ENCODE results near the gene ARHGAP44. TPM values are rescaled to one million over a fixed set of nuclear protein-coding genes. Genes with fewer than 3 reads are reported as not detected.

Gene ARHGAP44
- polyA plus RNA-seq, 4 donors = 2.3 to 12.3 (median 6.9) TPM

DNA sequence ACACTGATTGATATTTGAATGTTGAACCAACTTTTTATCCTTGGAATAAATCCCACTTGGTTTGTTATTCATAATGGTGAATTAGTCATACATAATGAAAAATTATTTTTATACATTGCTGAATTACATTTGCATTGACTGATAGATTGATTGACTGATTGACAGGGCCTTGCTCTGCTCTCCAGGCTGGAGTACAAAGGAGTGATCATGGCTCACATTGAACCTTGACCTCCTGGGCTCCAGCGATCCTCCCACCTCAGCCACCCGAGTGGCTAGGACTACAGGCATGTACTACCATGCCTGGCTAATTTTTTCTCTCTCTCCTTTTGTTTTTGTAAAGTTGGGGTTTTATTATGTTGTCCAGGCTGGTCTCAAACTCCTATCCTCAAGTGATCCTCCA is 97.8 kb downstream of the ARHGAP44 start:
- Histone ChIP-seq H3K27me3 (ENCODE audit: control insufficient read depth in 3 of 3, insufficient read depth in 3 of 3, low read length in 3 of 3) (no peaks in the 10 kb centered on the region), H3K4me1 (ENCODE audit: control insufficient read depth in 3 of 3, insufficient read depth in 2 of 3, low read depth in 1 of 3, low read length in 2 of 3) (no peaks in the 10 kb centered on the region), H3K4me3 (ENCODE audit: low read depth in 1 of 3, low read length in 3 of 3) (no peak overlapping the region), H3K27ac (ENCODE audit: low read depth in 1 of 3, low read length in 2 of 3) (no peak overlapping the region), H3K36me3 (ENCODE audit: control insufficient read depth in 3 of 3, insufficient read depth in 2 of 3, low read depth in 1 of 3, low read length in 3 of 3) (no peaks in the 10 kb centered on the region), H3K9me3 (ENCODE audit: control insufficient read depth in 2 of 2, insufficient read depth in 1 of 2, low read depth in 1 of 2, low read length in 1 of 2) (no peaks in the 10 kb centered on the region)
- DNase-seq (no peak), FAIRE-seq (no peak)
- 83 to 89% (median 88%) methylated on average over 2 of the region's 2 CpGs for whole genome bisulfite sequencing, 3 donors

DNA sequence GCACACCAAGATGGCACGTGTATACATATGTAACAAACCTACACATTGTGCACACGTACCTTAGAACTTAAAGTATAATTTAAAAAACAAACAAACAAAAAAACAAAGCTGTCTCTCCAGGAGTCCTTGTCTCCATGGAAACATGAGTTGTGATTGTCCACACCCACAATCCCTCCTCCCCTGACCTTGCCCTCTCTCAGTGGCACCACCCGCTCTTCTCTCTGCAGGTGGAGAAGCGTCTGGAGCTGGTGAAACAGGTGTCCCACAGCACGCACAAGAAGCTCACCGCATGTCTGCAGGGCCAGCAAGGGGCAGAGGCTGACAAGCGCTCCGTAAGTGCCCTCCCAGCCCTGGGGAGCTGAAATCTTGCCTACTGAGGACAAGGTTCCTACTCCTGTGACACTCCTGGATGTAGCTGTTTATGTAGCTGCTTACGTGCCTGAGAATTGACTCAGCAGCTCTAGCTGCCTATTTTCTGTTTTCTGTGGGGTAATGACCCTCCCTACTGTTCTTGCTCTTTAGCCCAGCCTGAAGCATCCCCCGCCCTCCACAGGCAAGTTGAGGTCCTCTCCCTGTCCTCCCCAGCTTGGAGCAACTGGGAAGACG is 107.0 kb downstream of the ARHGAP44 start:
- Histone ChIP-seq H3K27me3 (ENCODE audit: control insufficient read depth in 3 of 3, insufficient read depth in 3 of 3, low read length in 3 of 3) (no peaks in the 10 kb centered on the region), H3K9me3 (ENCODE audit: control insufficient read depth in 2 of 2, insufficient read depth in 1 of 2, low read depth in 1 of 2, low read length in 1 of 2) (peaks cover 0 to 15% of the 10 kb centered on the region in 2 donors), H3K4me3 (ENCODE audit: low read depth in 1 of 3, low read length in 3 of 3) (no peak overlapping the region), H3K27ac (ENCODE audit: low read depth in 1 of 3, low read length in 2 of 3) (no peak overlapping the region), H3K4me1 (ENCODE audit: control insufficient read depth in 3 of 3, insufficient read depth in 2 of 3, low read depth in 1 of 3, low read length in 2 of 3) (no peaks in the 10 kb centered on the region), H3K36me3 (ENCODE audit: control insufficient read depth in 3 of 3, insufficient read depth in 2 of 3, low read depth in 1 of 3, low read length in 3 of 3) (no peaks in the 10 kb centered on the region)
- DNase-seq (no peak), FAIRE-seq (no peak)
- WGBS, 3 donors = 85 to 91% (median 89%) methylated on average over 11 of the region's 11 CpGs

DNA sequence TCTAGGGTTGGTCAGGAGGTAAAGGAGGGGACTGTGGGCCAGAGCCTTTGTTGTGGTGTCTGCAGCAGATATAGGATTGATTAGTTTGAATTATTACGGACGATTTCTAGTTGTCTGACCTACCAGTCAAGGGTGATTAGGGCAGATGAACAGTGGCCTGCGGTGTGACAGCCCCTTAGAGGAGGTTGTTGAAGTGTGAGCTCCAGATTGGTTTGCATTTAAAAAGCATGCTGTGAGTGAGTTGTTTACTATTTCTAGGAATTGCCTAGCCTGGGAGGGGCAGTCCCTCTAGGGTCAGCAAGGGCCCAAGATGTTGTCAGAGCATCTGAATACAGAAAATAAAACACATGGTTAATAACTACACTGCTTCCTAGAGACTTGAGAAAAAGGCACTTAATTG is 108.8 kb downstream of the ARHGAP44 start:
- Histone ChIP-seq H3K36me3 (ENCODE audit: control insufficient read depth in 3 of 3, insufficient read depth in 2 of 3, low read depth in 1 of 3, low read length in 3 of 3) (no peaks in the 10 kb centered on the region), H3K4me3 (ENCODE audit: low read depth in 1 of 3, low read length in 3 of 3) (no peak overlapping the region), H3K9me3 (ENCODE audit: control insufficient read depth in 2 of 2, insufficient read depth in 1 of 2, low read depth in 1 of 2, low read length in 1 of 2) (peaks cover 0 to 12% of the 10 kb centered on the region in 2 donors), H3K4me1 (ENCODE audit: control insufficient read depth in 3 of 3, insufficient read depth in 2 of 3, low read depth in 1 of 3, low read length in 2 of 3) (no peaks in the 10 kb centered on the region), H3K27ac (ENCODE audit: low read depth in 1 of 3, low read length in 2 of 3) (no peak overlapping the region), H3K27me3 (ENCODE audit: control insufficient read depth in 3 of 3, insufficient read depth in 3 of 3, low read length in 3 of 3) (no peaks in the 10 kb centered on the region)
- DNase-seq (no peak), FAIRE-seq (no peak)
- WGBS, 3 donors = 74 to 95% (median 90%) methylated on average over 3 of the region's 3 CpGs

GRCh38 chr17:12899604-12900003 is 110.3 kb downstream of the ARHGAP44 start:
- no peaks in the 10 kb centered on the region for H3K27me3 ChIP-seq (ENCODE audit: control insufficient read depth in 3 of 3, insufficient read depth in 3 of 3, low read length in 3 of 3)
- WGBS, 3 donors = 65 to 78% (median 66%) methylated on average over 4 of the region's 4 CpGs
- DNase-seq = no peak
- H3K4me3 ChIP-seq (ENCODE audit: low read depth in 1 of 3, low read length in 3 of 3) = no peak overlapping the region
- H3K9me3 ChIP-seq (ENCODE audit: control insufficient read depth in 2 of 2, insufficient read depth in 1 of 2, low read depth in 1 of 2, low read length in 1 of 2) = peaks cover 0 to 8% of the 10 kb centered on the region in 2 donors
- H3K27ac ChIP-seq (ENCODE audit: low read depth in 1 of 3, low read length in 2 of 3) = no peak overlapping the region
- H3K36me3 ChIP-seq (ENCODE audit: control insufficient read depth in 3 of 3, insufficient read depth in 2 of 3, low read depth in 1 of 3, low read length in 3 of 3) = no peaks in the 10 kb centered on the region
- no peak for FAIRE-seq
- no peaks in the 10 kb centered on the region for H3K4me1 ChIP-seq (ENCODE audit: control insufficient read depth in 3 of 3, insufficient read depth in 2 of 3, low read depth in 1 of 3, low read length in 2 of 3)

DNA sequence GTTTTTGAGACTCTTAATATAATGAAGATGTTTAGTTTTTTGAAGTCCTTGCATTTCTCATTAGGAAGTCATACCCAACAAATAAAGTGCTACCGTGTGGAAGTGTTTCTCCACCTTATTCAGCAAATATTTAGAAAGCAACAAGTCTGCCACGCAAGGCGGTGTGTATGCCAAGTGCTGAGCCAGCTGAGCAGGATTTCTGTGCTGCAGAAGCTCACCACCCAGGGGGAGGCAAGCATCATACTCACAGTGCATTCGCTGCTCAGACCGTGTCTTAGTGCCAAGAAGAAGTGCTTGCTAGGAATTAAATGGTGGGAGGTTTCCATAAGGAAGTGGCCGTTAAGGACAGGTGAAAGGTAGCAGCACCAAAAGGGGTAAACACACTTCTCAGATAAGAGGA is 111.2 kb downstream of the ARHGAP44 start:
- Histone ChIP-seq H3K4me1 (ENCODE audit: control insufficient read depth in 3 of 3, insufficient read depth in 2 of 3, low read depth in 1 of 3, low read length in 2 of 3) (no peaks in the 10 kb centered on the region), H3K27me3 (ENCODE audit: control insufficient read depth in 3 of 3, insufficient read depth in 3 of 3, low read length in 3 of 3) (no peaks in the 10 kb centered on the region), H3K36me3 (ENCODE audit: control insufficient read depth in 3 of 3, insufficient read depth in 2 of 3, low read depth in 1 of 3, low read length in 3 of 3) (no peaks in the 10 kb centered on the region), H3K27ac (ENCODE audit: low read depth in 1 of 3, low read length in 2 of 3) (no peak overlapping the region), H3K9me3 (ENCODE audit: control insufficient read depth in 2 of 2, insufficient read depth in 1 of 2, low read depth in 1 of 2, low read length in 1 of 2) (peaks cover 0 to 8% of the 10 kb centered on the region in 2 donors), H3K4me3 (ENCODE audit: low read depth in 1 of 3, low read length in 3 of 3) (no peak overlapping the region)
- DNase-seq (no peak), FAIRE-seq (no peak)
- whole genome bisulfite sequencing, 3 donors = 89 to 92% (median 91%) methylated on average over 6 of the region's 6 CpGs

DNA sequence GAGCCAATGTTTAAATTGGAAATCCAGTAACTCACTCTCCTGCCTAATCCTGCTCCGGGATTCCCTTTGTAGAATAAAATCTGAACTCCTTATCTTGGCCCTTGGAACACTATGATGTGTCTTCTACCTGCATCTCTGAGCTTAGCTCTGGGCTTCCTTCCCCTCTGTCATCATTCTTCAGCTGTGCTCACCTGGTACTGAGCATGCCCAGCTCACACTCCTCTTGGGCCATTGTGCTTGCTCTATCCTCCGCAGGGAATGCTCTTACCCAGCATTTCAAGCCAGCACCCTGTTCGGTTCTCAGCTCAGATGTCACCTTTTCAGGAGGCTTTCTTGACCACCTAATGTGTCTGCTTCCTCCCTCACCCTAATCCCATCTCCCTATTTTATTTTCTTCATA is 112.7 kb downstream of the ARHGAP44 start:
- FAIRE-seq = no peak
- Histone ChIP-seq H3K4me1 (ENCODE audit: control insufficient read depth in 3 of 3, insufficient read depth in 2 of 3, low read depth in 1 of 3, low read length in 2 of 3) (no peaks in the 10 kb centered on the region), H3K36me3 (ENCODE audit: control insufficient read depth in 3 of 3, insufficient read depth in 2 of 3, low read depth in 1 of 3, low read length in 3 of 3) (no peaks in the 10 kb centered on the region), H3K27ac (ENCODE audit: low read depth in 1 of 3, low read length in 2 of 3) (no peak overlapping the region), H3K9me3 (ENCODE audit: control insufficient read depth in 2 of 2, insufficient read depth in 1 of 2, low read depth in 1 of 2, low read length in 1 of 2) (peaks cover 0 to 8% of the 10 kb centered on the region in 2 donors), H3K27me3 (ENCODE audit: control insufficient read depth in 3 of 3, insufficient read depth in 3 of 3, low read length in 3 of 3) (no peaks in the 10 kb centered on the region), H3K4me3 (ENCODE audit: low read depth in 1 of 3, low read length in 3 of 3) (no peak overlapping the region)
- WGBS, 3 donors = 83 to 87% (median 84%) methylated on average over 3 of the region's 3 CpGs
- no peak for DNase-seq

DNA sequence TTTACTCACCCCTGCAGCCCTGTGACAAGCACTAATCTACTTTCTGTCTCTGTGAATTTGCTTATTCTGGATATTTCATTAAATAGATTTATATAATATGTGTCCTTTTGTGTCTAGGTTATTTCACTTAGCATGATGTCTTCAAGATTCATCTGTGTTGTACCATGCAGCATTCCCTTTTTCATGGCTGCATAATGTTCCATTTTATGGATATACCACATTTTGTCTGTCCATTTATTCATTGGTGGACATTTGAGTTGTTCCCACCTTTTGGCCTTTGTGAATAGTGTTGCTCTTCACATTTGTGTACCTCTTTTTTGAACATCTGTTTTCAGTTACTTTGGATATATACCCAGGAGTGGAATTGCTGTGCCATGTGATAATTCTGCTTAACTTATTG is 118.2 kb downstream of the ARHGAP44 start:
- DNase-seq = no peak
- H3K4me3 ChIP-seq (ENCODE audit: low read depth in 1 of 3, low read length in 3 of 3) = no peak overlapping the region
- FAIRE-seq = no peak
- no peak overlapping the region for H3K27ac ChIP-seq (ENCODE audit: low read depth in 1 of 3, low read length in 2 of 3)
- no peaks in the 10 kb centered on the region for H3K4me1 ChIP-seq (ENCODE audit: control insufficient read depth in 3 of 3, insufficient read depth in 2 of 3, low read depth in 1 of 3, low read length in 2 of 3)
- H3K27me3 ChIP-seq (ENCODE audit: control insufficient read depth in 3 of 3, insufficient read depth in 3 of 3, low read length in 3 of 3) = no peaks in the 10 kb centered on the region
- no peaks in the 10 kb centered on the region for H3K9me3 ChIP-seq (ENCODE audit: control insufficient read depth in 2 of 2, insufficient read depth in 1 of 2, low read depth in 1 of 2, low read length in 1 of 2)
- H3K36me3 ChIP-seq (ENCODE audit: control insufficient read depth in 3 of 3, insufficient read depth in 2 of 3, low read depth in 1 of 3, low read length in 3 of 3) = no peaks in the 10 kb centered on the region

DNA sequence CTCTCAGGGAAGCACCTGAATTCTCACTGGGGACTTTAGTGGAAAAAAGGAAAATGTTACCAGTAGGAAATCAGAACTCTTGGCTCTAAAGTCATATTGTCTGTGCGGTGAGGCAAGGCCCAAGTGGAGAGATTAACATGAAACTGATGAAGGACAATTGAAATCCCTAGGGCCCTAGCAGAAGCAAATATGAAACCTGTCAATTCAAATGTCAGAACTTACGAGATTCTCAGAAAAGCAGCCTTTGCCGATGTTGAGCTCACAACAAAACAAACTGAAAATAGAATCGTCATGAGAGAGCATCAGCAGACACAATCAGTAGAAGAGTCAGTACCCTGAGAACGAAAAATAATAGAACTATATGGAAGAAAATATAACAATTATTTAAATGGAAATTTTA is 119.7 kb downstream of the ARHGAP44 start:
- WGBS, 3 donors = 88 to 96% (median 92%) methylated on average over 5 of the region's 5 CpGs
- no peak for DNase-seq

DNA sequence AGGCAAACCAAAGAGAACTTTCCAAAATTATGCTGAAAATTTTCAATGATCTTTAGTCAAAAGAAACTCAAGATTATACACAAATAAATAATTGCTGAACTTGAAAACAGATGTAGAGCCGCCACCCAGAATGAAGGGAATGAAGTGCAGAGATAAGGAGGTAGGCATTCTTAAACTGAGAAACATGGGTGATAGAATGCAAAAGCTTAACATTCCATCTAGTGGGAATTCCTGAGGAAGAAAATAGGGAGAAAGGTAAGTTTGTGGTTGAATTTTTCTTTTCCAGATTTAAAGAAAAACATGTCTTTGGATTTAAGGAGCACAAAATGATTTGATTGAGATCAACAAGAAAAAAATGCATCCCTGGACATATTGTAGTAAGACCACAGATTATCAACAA is 120.2 kb downstream of the ARHGAP44 start:
- DNase-seq (no peak), FAIRE-seq (no peak)
- no peaks in the 10 kb centered on the region for H3K9me3 ChIP-seq (ENCODE audit: control insufficient read depth in 2 of 2, insufficient read depth in 1 of 2, low read depth in 1 of 2, low read length in 1 of 2)
- 89 to 92% (median 92%) methylated on average over 1 of the region's 1 CpG for WGBS, 3 donors
- no peak overlapping the region for H3K27ac ChIP-seq (ENCODE audit: low read depth in 1 of 3, low read length in 2 of 3)
- H3K4me3 ChIP-seq (ENCODE audit: low read depth in 1 of 3, low read length in 3 of 3) = no peak overlapping the region
- H3K36me3 ChIP-seq (ENCODE audit: control insufficient read depth in 3 of 3, insufficient read depth in 2 of 3, low read depth in 1 of 3, low read length in 3 of 3) = no peaks in the 10 kb centered on the region
- H3K27me3 ChIP-seq (ENCODE audit: control insufficient read depth in 3 of 3, insufficient read depth in 3 of 3, low read length in 3 of 3) = no peaks in the 10 kb centered on the region
- no peaks in the 10 kb centered on the region for H3K4me1 ChIP-seq (ENCODE audit: control insufficient read depth in 3 of 3, insufficient read depth in 2 of 3, low read depth in 1 of 3, low read length in 2 of 3)

More for the DNA sequence above, 119.7 kb downstream of the ARHGAP44 start:
- no peak overlapping the region for H3K4me3 ChIP-seq (ENCODE audit: low read depth in 1 of 3, low read length in 3 of 3)
- H3K27me3 ChIP-seq (ENCODE audit: control insufficient read depth in 3 of 3, insufficient read depth in 3 of 3, low read length in 3 of 3) = no peaks in the 10 kb centered on the region
- no peak overlapping the region for H3K27ac ChIP-seq (ENCODE audit: low read depth in 1 of 3, low read length in 2 of 3)
- H3K36me3 ChIP-seq (ENCODE audit: control insufficient read depth in 3 of 3, insufficient read depth in 2 of 3, low read depth in 1 of 3, low read length in 3 of 3) = no peaks in the 10 kb centered on the region
- FAIRE-seq = no peak
- no peaks in the 10 kb centered on the region for H3K4me1 ChIP-seq (ENCODE audit: control insufficient read depth in 3 of 3, insufficient read depth in 2 of 3, low read depth in 1 of 3, low read length in 2 of 3)
- no peaks in the 10 kb centered on the region for H3K9me3 ChIP-seq (ENCODE audit: control insufficient read depth in 2 of 2, insufficient read depth in 1 of 2, low read depth in 1 of 2, low read length in 1 of 2)
